Keratinocyte (primary cell): ENCODE measurements around the gene PLG.

Experiments used
- CTCF ChIP-seq, 3 experiments: IDR thresholded peaks in 1 of 3; conservative IDR thresholded peaks in 1 of 3; optimal IDR thresholded peaks in 1 of 3; 2 replicates in 2 of 3; 3 replicates in 1 of 3; pipeline versions ENCODE3 to v1.5.1; 2011; ENCODE audit warnings: low read length in 3 of 3, mild to moderate bottlenecking in 3 of 3, moderate library complexity in 2 of 3, control low read depth in 1 of 3, inconsistent platforms in 1 of 3; ENCODE audit not compliant: insufficient read depth in 2 of 3; ENCODE audit errors: extremely low read depth in 1 of 3
- EZH2 ChIP-seq: IDR thresholded peaks from one replicate; pipeline ENCODE4 v1.6.1; 2012; ENCODE audit warnings: inconsistent platforms, mild to moderate bottlenecking, low read length, moderate library complexity

GRCh38 chr6:160791981-160792418 lies 90.0 kb downstream of the PLG start:
- TF ChIP-seq CTCF (optimal IDR thresholded peaks at IDR 0.05 in 1 of 3, IDR thresholded peaks at IDR 0.05 in 1 of 3, conservative IDR thresholded peaks at IDR 0.05 in 1 of 3; ENCODE audit: extremely low read depth in 1 of 3, insufficient read depth in 2 of 3, low read length in 3 of 3) (no peak), EZH2 (no peak)
